K562 (cell line): ENCODE results near the gene DHODH. TPM values are rescaled to one million over a fixed set of nuclear protein-coding genes. Genes with fewer than 3 reads are reported as not detected.

ENCODE experiments used
- BCLAF1 ChIP-seq, 2 experiments: fragments of 450-650 bp in 1 of 2; IDR thresholded peaks; 2 replicates each; pipeline ENCODE4 v1.6.1; 2011 to 2017; ENCODE audit warnings: low read depth in 2 of 2, antibody characterized with exemption in 1 of 2, borderline replicate concordance in 1 of 2, low read length in 1 of 2, mild to moderate bottlenecking in 1 of 2, mixed read lengths in 1 of 2; ENCODE audit not compliant: control insufficient read depth in 1 of 2
- FOXA3 ChIP-seq, 2 experiments: fragments of 450-650 bp in 1 of 2; sonication (generic) in 1 of 2; formaldehyde crosslinking; IDR thresholded peaks in 1 of 2; conservative IDR thresholded peaks in 1 of 2; 2 replicates each; pipeline versions ENCODE4 v1.4.0 to v1.8.0; 2020 to 2022; ENCODE audit warnings: mild to moderate bottlenecking in 2 of 2, missing genetic modification reagents in 1 of 2
- MYBL2 ChIP-seq, 2 experiments: fragments of 450-650 bp in 1 of 2; sonication (generic) in 1 of 2; formaldehyde crosslinking in 1 of 2; IDR thresholded peaks; 2 replicates each; pipeline versions ENCODE4 v1.6.1 to v1.8.1; 2017 to 2022; ENCODE audit warnings: borderline replicate concordance in 1 of 2, inconsistent platforms in 1 of 2, low read depth in 1 of 2, mild to moderate bottlenecking in 1 of 2, missing genetic modification reagents in 1 of 2, moderate library complexity in 1 of 2
- NEUROD1 ChIP-seq: fragments of 150-350 bp; IDR thresholded peaks from 2 replicates; pipeline ENCODE4 v1.6.1; 2014; ENCODE audit warnings: borderline replicate concordance, low read length, low read depth; ENCODE audit not compliant: partially characterized antibody
- TCF3 ChIP-seq: sonication (generic); formaldehyde crosslinking; IDR thresholded peaks from 2 replicates; pipeline ENCODE4 v1.4.0; 2020; ENCODE audit warnings: mild to moderate bottlenecking, missing genetic modification reagents
- TOE1 ChIP-seq, 2 experiments: fragments of 450-650 bp in 1 of 2; sonication (generic) in 1 of 2; formaldehyde crosslinking in 1 of 2; IDR thresholded peaks; 2 replicates each; pipeline versions ENCODE4 v1.7.1 to v1.8.0; 2016 to 2022; ENCODE audit warnings: borderline replicate concordance in 2 of 2, mild to moderate bottlenecking in 2 of 2, antibody characterized with exemption in 1 of 2, inconsistent platforms in 1 of 2, low read depth in 1 of 2, missing genetic modification reagents in 1 of 2, moderate library complexity in 1 of 2
- ZNF217 ChIP-seq: sonication (generic); formaldehyde crosslinking; IDR thresholded peaks from 2 replicates; pipeline ENCODE4 v1.8.0; 2022; ENCODE audit warnings: mild to moderate bottlenecking, missing genetic modification reagents
- polyA plus RNA-seq, 8 experiments: library from polyadenylated mRNA; depleted of rRNA in 4 of 8; stranded (reverse) in 5 of 8; unstranded in 3 of 8; fragments of >200 nt; fragmentation: Nextera tagmentation in 2 of 8; fragmentation: Illumina TruSeq in 1 of 8; extraction: Ambion mirVana in 2 of 8; extraction: Trizol in 1 of 8; gene quantifications; 2 replicates each; pipeline versions ENCODE4 v1.2.1 to v1.2.3, GENCODE V29; 2011 to 2014; ENCODE audit warnings: inconsistent platforms in 1 of 8, missing spikeins in 1 of 8
- total RNA-seq, 7 experiments: library from RNA; depleted of rRNA in 6 of 7; stranded (reverse); fragments of >200 nt in 6 of 7; fragmentation: Illumina TruSeq in 2 of 7; extraction: Trizol in 2 of 7; gene quantifications; 2 replicates each; pipeline versions ENCODE4 v1.2.1 to v1.2.3, GENCODE V29; 2011 to 2021; ENCODE audit warnings: low replicate concordance in 1 of 7

The DHODH gene
- total and polyA plus RNA-seq, 9 of the 15 experiments (the other 6 are each of a cell fraction or from before 2014, with no cell fraction given): 4.3 to 19.9 (median 12.7) TPM

GRCh38 chr16:72072514-72073342, 64.2 kb downstream of the DHODH start (continued):
- TF ChIP-seq TCF3 (CRISPR knock-in tag): peak; percentile 90
- TF ChIP-seq MYBL2 (IDR thresholded peaks at IDR 0.05; ENCODE audit: low read depth): peak; percentile 77
- TF ChIP-seq MYBL2 (CRISPR knock-in tag; IDR thresholded peaks at IDR 0.05; ENCODE audit: borderline replicate concordance): no peak
- no peak for TF ChIP-seq BCLAF1 (IDR thresholded peaks at IDR 0.05; ENCODE audit: borderline replicate concordance in 1 of 2, control insufficient read depth in 1 of 2, low read depth in 2 of 2, low read length in 1 of 2)
- peak in 1 of 2 experiments; percentile 54; a peak in 1 of 4 replicates for TF ChIP-seq FOXA3 (CRISPR knock-in tag; conservative IDR thresholded peaks at IDR 0.05 in 1 of 2, IDR thresholded peaks at IDR 0.05 in 1 of 2)
- TF ChIP-seq ZNF217 (CRISPR knock-in tag): no peak
- TF ChIP-seq NEUROD1: peak; percentile 26
- TF ChIP-seq TOE1 (IDR thresholded peaks at IDR 0.05; ENCODE audit: borderline replicate concordance): no peak
- TF ChIP-seq TOE1 (CRISPR knock-in tag; IDR thresholded peaks at IDR 0.05; ENCODE audit: borderline replicate concordance, low read depth): no peak
